ENCODE data around the gene ZBED1.

DNA sequence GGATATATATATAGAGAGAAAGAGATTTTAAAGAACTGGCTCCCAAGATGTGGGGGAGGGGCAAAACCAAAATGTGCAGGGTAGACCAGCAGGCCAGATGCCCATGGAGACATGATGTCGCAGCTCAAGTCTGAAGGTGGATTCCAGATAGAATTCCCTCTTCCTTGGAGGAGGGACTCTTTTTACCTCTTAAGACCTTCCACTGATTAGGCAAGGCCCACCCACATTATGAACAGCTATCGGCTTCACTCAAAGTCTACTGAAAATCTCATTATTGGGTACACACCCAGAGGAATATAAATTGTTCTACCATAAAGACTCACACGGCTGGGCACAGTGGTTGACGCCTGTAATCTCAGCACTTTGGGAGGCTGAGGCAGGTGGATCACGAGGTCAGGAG lies 59.3 kb downstream of the ZBED1 start:
- TF ChIP-seq CTCF (IDR thresholded peaks at IDR 0.05), result no peak
- TF ChIP-seq POLR2A (IDR thresholded peaks at IDR 0.05), result no peak

All from right lobe of liver (tissue), 4 donors.